ENCODE data around the gene DHX35.
A peak's percentile ranks its signal among the peaks of the same experiment; 100 is the strongest.

Gene DHX35

GRCh38 chr20:38961530-38962043 lies 557 bp upstream of the DHX35 start:
- Histone ChIP-seq H4K20me1 (ENCODE audit: insufficient read depth, low read length) (no peaks in the 10 kb centered on the region), H3K9ac (ENCODE audit: low read length) (peak overlapping the region; percentile 92), H3K27me3 (ENCODE audit: insufficient read depth, low read length) (no peaks in the 10 kb centered on the region), H3K36me3 (ENCODE audit: insufficient read depth, low read length) (peaks cover 11% of the 10 kb centered on the region; the same call in 1 of the 2 replicates), H3F3A (ENCODE audit: insufficient read depth, low read length) (peaks cover 3% of the 10 kb centered on the region; the same call in 1 of the 2 replicates), H3K4me2 (ENCODE audit: low read length) (peak overlapping the region; percentile 98), H3K9me2 (ENCODE audit: low read depth, low read length) (no peaks in the 10 kb centered on the region), H3K4me3 (ENCODE audit: low read depth, low read length, poor library complexity, severe bottlenecking) (peak overlapping the region; percentile 94), H3K79me2 (ENCODE audit: insufficient read depth, low read length) (peaks cover 8% of the 10 kb centered on the region), H2AFZ (ENCODE audit: low read length) (no peak overlapping the region), H3K27ac (ENCODE audit: low read depth, low read length, poor library complexity, severe bottlenecking) (peak overlapping the region; percentile 74), H3K4me1 (ENCODE audit: insufficient read depth, low read length, severe bottlenecking) (peaks cover 24% of the 10 kb centered on the region), H3K9me3 (ENCODE audit: low read length) (no peaks in the 10 kb centered on the region)
- TF ChIP-seq EZH2 (IDR thresholded peaks at IDR 0.05; ENCODE audit: borderline replicate concordance, low read length): no peak
- TF ChIP-seq, protein P1, sequence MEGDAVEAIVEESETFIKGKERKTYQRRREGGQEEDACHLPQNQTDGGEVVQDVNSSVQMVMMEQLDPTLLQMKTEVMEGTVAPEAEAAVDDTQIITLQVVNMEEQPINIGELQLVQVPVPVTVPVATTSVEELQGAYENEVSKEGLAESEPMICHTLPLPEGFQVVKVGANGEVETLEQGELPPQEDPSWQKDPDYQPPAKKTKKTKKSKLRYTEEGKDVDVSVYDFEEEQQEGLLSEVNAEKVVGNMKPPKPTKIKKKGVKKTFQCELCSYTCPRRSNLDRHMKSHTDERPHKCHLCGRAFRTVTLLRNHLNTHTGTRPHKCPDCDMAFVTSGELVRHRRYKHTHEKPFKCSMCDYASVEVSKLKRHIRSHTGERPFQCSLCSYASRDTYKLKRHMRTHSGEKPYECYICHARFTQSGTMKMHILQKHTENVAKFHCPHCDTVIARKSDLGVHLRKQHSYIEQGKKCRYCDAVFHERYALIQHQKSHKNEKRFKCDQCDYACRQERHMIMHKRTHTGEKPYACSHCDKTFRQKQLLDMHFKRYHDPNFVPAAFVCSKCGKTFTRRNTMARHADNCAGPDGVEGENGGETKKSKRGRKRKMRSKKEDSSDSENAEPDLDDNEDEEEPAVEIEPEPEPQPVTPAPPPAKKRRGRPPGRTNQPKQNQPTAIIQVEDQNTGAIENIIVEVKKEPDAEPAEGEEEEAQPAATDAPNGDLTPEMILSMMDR (IDR thresholded peaks at IDR 0.05; ENCODE audit: low read length): no peak

DNA sequence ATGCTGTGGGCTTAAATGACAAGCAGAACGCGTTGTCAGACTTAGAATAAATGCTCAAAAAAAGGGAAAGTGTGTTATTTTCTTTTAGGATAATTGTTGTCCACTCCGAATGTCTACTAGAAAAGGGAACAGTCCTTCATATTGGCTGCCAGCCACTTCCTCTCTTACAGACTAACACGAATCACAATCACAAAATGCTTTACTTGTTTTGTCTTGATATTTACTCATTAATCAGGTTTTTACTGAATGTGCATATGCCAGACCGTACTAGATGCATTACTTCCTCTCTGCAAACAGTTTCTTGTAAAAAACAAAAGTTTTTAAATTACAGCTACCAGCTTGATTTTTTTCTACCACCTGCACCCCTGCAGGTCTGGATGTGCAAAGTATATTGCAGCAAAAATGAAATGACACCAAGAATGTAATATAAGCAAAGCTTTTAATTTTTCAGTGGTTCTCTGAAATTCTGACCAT lies 821 bp downstream of the DHX35 start:
- Histone ChIP-seq H3K27me3 (ENCODE audit: insufficient read depth, low read length) (no peaks in the 10 kb centered on the region), H3K27ac (ENCODE audit: low read depth, low read length, poor library complexity, severe bottlenecking) (peak overlapping the region; percentile 75), H3K4me3 (ENCODE audit: low read depth, low read length, poor library complexity, severe bottlenecking) (peak overlapping the region; percentile 94), H3K36me3 (ENCODE audit: insufficient read depth, low read length) (peaks cover 11% of the 10 kb centered on the region; the same call in 1 of the 2 replicates), H3K9ac (ENCODE audit: low read length) (peak overlapping the region; percentile 90), H3K4me1 (ENCODE audit: insufficient read depth, low read length, severe bottlenecking) (peaks cover 24% of the 10 kb centered on the region), H3K9me2 (ENCODE audit: low read depth, low read length) (no peaks in the 10 kb centered on the region), H2AFZ (ENCODE audit: low read length) (no peak overlapping the region), H3K9me3 (ENCODE audit: low read length) (no peaks in the 10 kb centered on the region), H3F3A (ENCODE audit: insufficient read depth, low read length) (peaks cover 3% of the 10 kb centered on the region; the same call in 1 of the 2 replicates), H3K4me2 (ENCODE audit: low read length) (peak overlapping the region; percentile 99), H3K79me2 (ENCODE audit: insufficient read depth, low read length) (peaks cover 8% of the 10 kb centered on the region), H4K20me1 (ENCODE audit: insufficient read depth, low read length) (no peaks in the 10 kb centered on the region)
- TF ChIP-seq, protein P1 (IDR thresholded peaks at IDR 0.05; ENCODE audit: low read length): no peak
- no peak for TF ChIP-seq EZH2 (IDR thresholded peaks at IDR 0.05; ENCODE audit: borderline replicate concordance, low read length)

- no peak overlapping the region; the same call in 1 of the 2 replicates for H3K9ac ChIP-seq (ENCODE audit: low read length)
- TF ChIP-seq, protein P1 (IDR thresholded peaks at IDR 0.05; ENCODE audit: low read length): no peak
- TF ChIP-seq EZH2 (IDR thresholded peaks at IDR 0.05; ENCODE audit: borderline replicate concordance, low read length): no peak
- peaks cover 24% of the 10 kb centered on the region for H3K4me1 ChIP-seq (ENCODE audit: insufficient read depth, low read length, severe bottlenecking)
- H2AFZ ChIP-seq (ENCODE audit: low read length): no peak overlapping the region
- peaks cover 8% of the 10 kb centered on the region for H3K79me2 ChIP-seq (ENCODE audit: insufficient read depth, low read length)
- no peak overlapping the region for H3K27ac ChIP-seq (ENCODE audit: low read depth, low read length, poor library complexity, severe bottlenecking)
- no peak overlapping the region for H3K4me3 ChIP-seq (ENCODE audit: low read depth, low read length, poor library complexity, severe bottlenecking)
- no peaks in the 10 kb centered on the region for H3K9me2 ChIP-seq (ENCODE audit: low read depth, low read length)
- H3F3A ChIP-seq (ENCODE audit: insufficient read depth, low read length): peaks cover 3% of the 10 kb centered on the region; the same call in 1 of the 2 replicates
- peaks cover 11% of the 10 kb centered on the region; the same call in 1 of the 2 replicates for H3K36me3 ChIP-seq (ENCODE audit: insufficient read depth, low read length)
- no peak overlapping the region; the same call in 1 of the 2 replicates for H3K4me2 ChIP-seq (ENCODE audit: low read length)
- H4K20me1 ChIP-seq (ENCODE audit: insufficient read depth, low read length): no peaks in the 10 kb centered on the region
- no peaks in the 10 kb centered on the region for H3K9me3 ChIP-seq (ENCODE audit: low read length)
- H3K27me3 ChIP-seq (ENCODE audit: insufficient read depth, low read length): no peaks in the 10 kb centered on the region
Observed at GRCh38 chr20:38963745-38964144, 1.6 kb downstream of the DHX35 start.

Measured in OCI-LY1 (cell line).